GM19463 (cell line): ENCODE data around the gene BCAS2.
"Not testable (repeated sequence)": the region's sequence is repeated elsewhere in the genome, so short reads cannot be mapped to it uniquely, and the experiment has no call there.

Source experiments
- ATAC-seq: cut with Tn5 transposase; IDR thresholded peaks from one replicate; pipeline ENCODE4 v1.9.1; 2021; ENCODE audit warnings: mild to moderate bottlenecking, moderate library complexity; ENCODE audit not compliant: unreplicated experiment

Gene BCAS2

GRCh38 chr1:114581335-114582287 is at the start of gene BCAS2:
TSS of gene BCAS2 (minus strand) at chr1:114581615. CDS start at chr1:114581591, 24 bp downstream.
- ATAC-seq, result peak; percentile 99

GRCh38 chr1:114627107-114627506 is 45.7 kb upstream of the BCAS2 start:
- no peak for ATAC-seq

- ATAC-seq, result no peak
Observed at GRCh38 chr1:114623364-114623763, 41.9 kb upstream of the BCAS2 start.

- ATAC-seq, result no peak
Observed at GRCh38 chr1:114620419-114620818, 39.0 kb upstream of the BCAS2 start.

GRCh38 chr1:114618606-114619005 is 37.2 kb upstream of the BCAS2 start:
- no peak for ATAC-seq

GRCh38 chr1:114610546-114611245 is 29.3 kb upstream of the BCAS2 start:
- ATAC-seq, result no peak

GRCh38 chr1:114609826-114610225 is 28.4 kb upstream of the BCAS2 start:
- no peak for ATAC-seq

- no peak for ATAC-seq
Observed at GRCh38 chr1:114609026-114609425, 27.6 kb upstream of the BCAS2 start.

GRCh38 chr1:114607223-114607622 is 25.8 kb upstream of the BCAS2 start:
- ATAC-seq, result no peak

GRCh38 chr1:114597949-114598348 is 16.5 kb upstream of the BCAS2 start:
- ATAC-seq, result no peak

GRCh38 chr1:114595602-114596001 is 14.2 kb upstream of the BCAS2 start:
- no peak for ATAC-seq

- ATAC-seq, result no peak
Observed at GRCh38 chr1:114594046-114594445, 12.6 kb upstream of the BCAS2 start.

GRCh38 chr1:114589122-114589521 is 7.7 kb upstream of the BCAS2 start:
- ATAC-seq, result no peak

- no peak for ATAC-seq
Observed at GRCh38 chr1:114588196-114588689, 6.8 kb upstream of the BCAS2 start.

- no peak for ATAC-seq
Observed at GRCh38 chr1:114587203-114587991, 6.0 kb upstream of the BCAS2 start.

- no peak for ATAC-seq
Observed at GRCh38 chr1:114586513-114587047, 5.2 kb upstream of the BCAS2 start.

GRCh38 chr1:114585231-114585630 is 3.8 kb upstream of the BCAS2 start:
- ATAC-seq, result no peak

- ATAC-seq, result no peak
Observed at GRCh38 chr1:114574365-114574764, 7.0 kb downstream of the BCAS2 start.

GRCh38 chr1:114564141-114564540 is 17.3 kb downstream of the BCAS2 start:
- ATAC-seq, result no peak

- not testable (repeated sequence) for ATAC-seq
Observed at GRCh38 chr1:114562978-114563510, 18.4 kb downstream of the BCAS2 start.
